Mesothelial cell of epicardium (in vitro differentiated cells): Measurements from ENCODE around the gene WNT5A. TPM values are rescaled to one million over a fixed set of nuclear protein-coding genes. Genes with fewer than 3 reads are reported as not detected.
A peak's percentile ranks its signal among the peaks of the same experiment; 100 is the strongest.

Experiments
- DNase-seq, 2 experiments: peaks; one replicate each; pipeline ENCODE4 v3.0.0; 2021; ENCODE audit warnings: low spot score in 2 of 2; ENCODE audit not compliant: unreplicated experiment in 2 of 2
- H3K27ac Mint-ChIP-seq: 2 replicates; pipeline ENCODE4 v1.8.0; 2021; ENCODE audit warnings: mixed read lengths
- H3K27me3 Mint-ChIP-seq: 2 replicates; pipeline ENCODE4 v1.8.0; 2021; ENCODE audit warnings: low read depth, mixed read lengths
- H3K36me3 Mint-ChIP-seq: 2 replicates; pipeline ENCODE4 v1.8.0; 2021; ENCODE audit warnings: mixed read lengths
- H3K4me1 Mint-ChIP-seq: 2 replicates; pipeline ENCODE4 v1.8.0; 2021; ENCODE audit warnings: mixed read lengths
- H3K4me3 Mint-ChIP-seq: 2 replicates; pipeline ENCODE4 v1.8.0; 2021; ENCODE audit warnings: mild to moderate bottlenecking, moderate library complexity, mixed read lengths
- H3K9me3 Mint-ChIP-seq: 2 replicates; pipeline ENCODE4 v1.8.0; 2021; ENCODE audit warnings: mixed read lengths
- CTCF ChIP-seq: fragments of 200-600 bp; sonication (generic); IDR thresholded peaks from one replicate; pipeline ENCODE4 v1.5.0; 2021; ENCODE audit warnings: antibody characterized with exemption; ENCODE audit not compliant: unreplicated experiment
- total RNA-seq: library from RNA; stranded (reverse); gene quantifications from 3 replicates; pipeline ENCODE4 v1.2.1, GENCODE V29; 2021

Gene WNT5A
- total RNA-seq, 1 donor from 2014 or later: 63.8 TPM

- TF ChIP-seq CTCF: no peak
- peak overlapping the region; percentile 57 for H3K27ac Mint-ChIP-seq
- H3K9me3 Mint-ChIP-seq: no peaks in the 10 kb centered on the region
- DNase-seq: no peak
- no peaks in the 10 kb centered on the region for H3K36me3 Mint-ChIP-seq
- peaks cover 44% of the 10 kb centered on the region for H3K4me1 Mint-ChIP-seq
- H3K4me3 Mint-ChIP-seq: peak overlapping the region; percentile 97
- peaks cover 37% of the 10 kb centered on the region for H3K27me3 Mint-ChIP-seq
Observed at GRCh38 chr3:55489798-55490132, 2.7 kb upstream of the WNT5A start.

- peak; percentile 58 to 76 for DNase-seq
- Mint-ChIP-seq H3K4me3 (peak overlapping the region; percentile 97), H3K9me3 (no peaks in the 10 kb centered on the region), H3K27me3 (peaks cover 38% of the 10 kb centered on the region), H3K4me1 (peaks cover 56% of the 10 kb centered on the region), H3K27ac (peak overlapping the region; percentile 64), H3K36me3 (no peaks in the 10 kb centered on the region)
- TF ChIP-seq CTCF: no peak
Observed at GRCh38 chr3:55488398-55489055, 1.4 kb upstream of the WNT5A start.

GRCh38 chr3:55487381-55488241 lies 505 bp upstream of the WNT5A start:
- Mint-ChIP-seq H3K27ac (peak overlapping the region; percentile 88), H3K9me3 (no peaks in the 10 kb centered on the region), H3K4me1 (peaks cover 63% of the 10 kb centered on the region), H3K27me3 (peaks cover 39% of the 10 kb centered on the region), H3K4me3 (peak overlapping the region; percentile 97), H3K36me3 (no peaks in the 10 kb centered on the region)
- no peak for TF ChIP-seq CTCF
- peak; percentile 27 to 60 for DNase-seq

GRCh38 chr3:55486101-55486856 lies 827 bp downstream of the WNT5A start:
- Mint-ChIP-seq H3K4me1 (peaks cover 68% of the 10 kb centered on the region), H3K4me3 (peak overlapping the region; percentile 97), H3K27me3 (peaks cover 39% of the 10 kb centered on the region), H3K36me3 (no peaks in the 10 kb centered on the region), H3K9me3 (no peaks in the 10 kb centered on the region), H3K27ac (peak overlapping the region; percentile 97)
- TF ChIP-seq CTCF: no peak
- DNase-seq: peak; percentile 43 to 72

- TF ChIP-seq CTCF: peak; percentile 91
- Mint-ChIP-seq H3K4me3 (peak overlapping the region; percentile 97), H3K9me3 (no peaks in the 10 kb centered on the region), H3K27me3 (peaks cover 38% of the 10 kb centered on the region), H3K36me3 (no peaks in the 10 kb centered on the region), H3K27ac (peak overlapping the region; percentile 97), H3K4me1 (peaks cover 66% of the 10 kb centered on the region)
- DNase-seq: peak; percentile 80 to 91
Observed at GRCh38 chr3:55484801-55485791, 2.0 kb downstream of the WNT5A start.
